Upper lobe of left lung (tissue), 6 donors: ENCODE data around the gene VWA8. TPM values are rescaled to one million over a fixed set of nuclear protein-coding genes. Genes with fewer than 3 reads are reported as not detected.

Source experiments
- ATAC-seq, 2 donors: fragments of 200-7000 bp; cut with Tn5 transposase; one replicate each; pipeline ENCODE4 v1.9.1; 2022; ENCODE audit warnings: mild to moderate bottlenecking in 2 of 2, moderate library complexity in 2 of 2; ENCODE audit not compliant: low FRiP score in 2 of 2
- DNase-seq, 2 donors: peaks; one replicate each; pipeline ENCODE4 v3.0.0-alpha.2; 2019 to 2020
- H3K27ac ChIP-seq, 4 donors: fragments of 200-600 bp; sonication (generic); one replicate each; pipeline ENCODE4 v1.5.1; 2016 to 2019
- H3K27me3 ChIP-seq, 4 donors: fragments of 200-600 bp; sonication (generic); one replicate each; pipeline ENCODE4 v1.5.1; 2017 to 2019
- H3K36me3 ChIP-seq, 4 donors: fragments of 200-600 bp; sonication (generic); one replicate each; pipeline ENCODE4 v1.5.1; 2016 to 2019
- H3K4me1 ChIP-seq, 4 donors: fragments of 200-600 bp; sonication (generic); one replicate each; pipeline ENCODE4 v1.5.1; 2018 to 2019
- H3K4me3 ChIP-seq, 4 donors: fragments of 200-600 bp; sonication (generic); one replicate each; pipeline ENCODE4 v1.5.1; 2017 to 2019; ENCODE audit warnings: mild to moderate bottlenecking in 2 of 4, moderate library complexity in 1 of 4
- H3K9me3 ChIP-seq, 4 donors: fragments of 200-600 bp; sonication (generic); one replicate each; pipeline ENCODE4 v1.5.1; 2018 to 2019
- CTCF ChIP-seq, 6 experiments: fragments of 450-650 bp in 4 of 6; fragments of 200-600 bp in 2 of 6; sonication (generic) in 2 of 6; IDR thresholded peaks; one replicate each; pipeline ENCODE4 v1.5.1; 2016 to 2019; ENCODE audit warnings: antibody characterized with exemption in 6 of 6
- EP300 ChIP-seq, 4 donors: sonication (generic); formaldehyde crosslinking; IDR thresholded peaks; one replicate each; pipeline ENCODE4 v1.5.1; 2017; ENCODE audit warnings: antibody characterized with exemption in 4 of 4, control low read depth in 2 of 4
- POLR2A ChIP-seq, 4 donors: fragments of 450-650 bp; IDR thresholded peaks; one replicate each; pipeline ENCODE4 v1.5.1; 2016 to 2017; ENCODE audit warnings: antibody characterized with exemption in 4 of 4, mild to moderate bottlenecking in 2 of 4
- POLR2AphosphoS5 ChIP-seq, 2 donors: sonication (generic); formaldehyde crosslinking; IDR thresholded peaks; one replicate each; pipeline ENCODE4 v1.5.1; 2017; ENCODE audit warnings: antibody characterized with exemption in 2 of 2
- WGBS, 2 donors: methylation state at CpG; one replicate each; pipeline ENCODE4 v1.1.5; 2017 to 2018; 5-methylcytosine and 5-hydroxymethylcytosine counted together
- total RNA-seq, 6 donors: library from RNA; depleted of rRNA in 4 of 6; stranded (reverse); fragments of >200 nt in 4 of 6; gene quantifications; one replicate each; pipeline versions ENCODE4 v1.1.0 to v1.2.1, GENCODE V29; 2016 to 2021
- donor health status: DM: no; HTN: no; CAD: no; lungs with moderate emphysema.
- donor health status: DM: no; HTN: yes; CAD: no; lungs with severe emphysema.

The VWA8 gene
- total RNA-seq, 6 donors from 2014 or later: 15.0 to 39.8 (median 16.9) TPM

GRCh38 chr13:41820581-41821237 is 140.2 kb downstream of the VWA8 start:
- no peak overlapping the region for H3K4me3 ChIP-seq
- ATAC-seq (no peak), DNase-seq (no peak)
- H3K27ac ChIP-seq: no peak overlapping the region
- no peaks in the 10 kb centered on the region for H3K9me3 ChIP-seq
- H3K27me3 ChIP-seq: no peaks in the 10 kb centered on the region
- 76 to 86% methylated on average over 1 of the region's 1 CpG for WGBS, 2 donors
- TF ChIP-seq EP300 (IDR thresholded peaks at IDR 0.05) (no peak), POLR2A (IDR thresholded peaks at IDR 0.05) (no peak), POLR2AphosphoS5 (IDR thresholded peaks at IDR 0.05) (no peak), CTCF (IDR thresholded peaks at IDR 0.05) (no peak)
- H3K4me1 ChIP-seq: no peaks in the 10 kb centered on the region
- H3K36me3 ChIP-seq: peaks cover 0 to 11% (median 4%) of the 10 kb centered on the region in 4 donors

- no peak for DNase-seq
- peaks cover 0 to 12% (median 4%) of the 10 kb centered on the region in 4 donors for H3K4me1 ChIP-seq
- TF ChIP-seq POLR2AphosphoS5 (IDR thresholded peaks at IDR 0.05) (no peak), POLR2A (IDR thresholded peaks at IDR 0.05) (no peak), CTCF (IDR thresholded peaks at IDR 0.05) (no peak), EP300 (IDR thresholded peaks at IDR 0.05) (no peak)
- H3K27me3 ChIP-seq: no peaks in the 10 kb centered on the region
- no peak for ATAC-seq
- no peaks in the 10 kb centered on the region for H3K9me3 ChIP-seq
- no peak overlapping the region for H3K27ac ChIP-seq
- H3K4me3 ChIP-seq: no peak overlapping the region
- peaks cover 0 to 19% (median 6%) of the 10 kb centered on the region in 4 donors for H3K36me3 ChIP-seq
- 92% methylated on average over 3 of the region's 3 CpGs for WGBS, 2 donors
These were observed 144.9 kb downstream of the VWA8 start for GRCh38 chr13:41816057-41816456.

- DNase-seq (no peak), ATAC-seq (no peak)
- Histone ChIP-seq H3K9me3 (no peaks in the 10 kb centered on the region), H3K4me1 (peaks cover 0 to 12% (median 4%) of the 10 kb centered on the region in 4 donors), H3K27me3 (no peaks in the 10 kb centered on the region), H3K36me3 (peaks cover 0 to 12% (median 6%) of the 10 kb centered on the region in 4 donors), H3K4me3 (no peak overlapping the region), H3K27ac (no peak overlapping the region)
- TF ChIP-seq CTCF (IDR thresholded peaks at IDR 0.05) (no peak), POLR2AphosphoS5 (IDR thresholded peaks at IDR 0.05) (no peak), POLR2A (IDR thresholded peaks at IDR 0.05) (no peak), EP300 (IDR thresholded peaks at IDR 0.05) (no peak)
These were observed 147.5 kb downstream of the VWA8 start for GRCh38 chr13:41813426-41813825.

GRCh38 chr13:41812851-41813250 is 148.1 kb downstream of the VWA8 start:
- no peaks in the 10 kb centered on the region for H3K27me3 ChIP-seq
- no peak for ATAC-seq
- TF ChIP-seq CTCF (IDR thresholded peaks at IDR 0.05) (no peak), EP300 (IDR thresholded peaks at IDR 0.05) (no peak), POLR2A (IDR thresholded peaks at IDR 0.05) (no peak), POLR2AphosphoS5 (IDR thresholded peaks at IDR 0.05) (no peak)
- no peak overlapping the region for H3K4me3 ChIP-seq
- H3K4me1 ChIP-seq: peaks cover 0 to 12% (median 4%) of the 10 kb centered on the region in 4 donors
- DNase-seq: no peak
- 88 to 93% methylated on average over 2 of the region's 2 CpGs for whole genome bisulfite sequencing, 2 donors
- peaks cover 0 to 11% (median 5%) of the 10 kb centered on the region in 4 donors for H3K36me3 ChIP-seq
- no peaks in the 10 kb centered on the region for H3K9me3 ChIP-seq
- H3K27ac ChIP-seq: no peak overlapping the region

GRCh38 chr13:41812237-41812636 is 148.7 kb downstream of the VWA8 start:
- H3K27me3 ChIP-seq: no peaks in the 10 kb centered on the region
- H3K36me3 ChIP-seq: peaks cover 0 to 16% (median 6%) of the 10 kb centered on the region in 4 donors
- peaks cover 0 to 12% (median 4%) of the 10 kb centered on the region in 4 donors for H3K4me1 ChIP-seq
- WGBS, 2 donors: 92 to 100% methylated on average over 1 of the region's 1 CpG
- ATAC-seq: no peak
- H3K4me3 ChIP-seq: no peak overlapping the region
- H3K9me3 ChIP-seq: no peaks in the 10 kb centered on the region
- no peak for TF ChIP-seq EP300 (IDR thresholded peaks at IDR 0.05)
- TF ChIP-seq CTCF (IDR thresholded peaks at IDR 0.05): no peak
- TF ChIP-seq POLR2A (IDR thresholded peaks at IDR 0.05): no peak
- TF ChIP-seq POLR2AphosphoS5 (IDR thresholded peaks at IDR 0.05): no peak
- H3K27ac ChIP-seq: no peak overlapping the region
- DNase-seq: no peak
